Endothelial cell of umbilical vein (primary cell): ENCODE results near the gene PREP. TPM values are rescaled to one million over a fixed set of nuclear protein-coding genes. Genes with fewer than 3 reads are reported as not detected.

Source experiments
- BruUV-seq: library from RNA; stranded (reverse); fragments of 400-500 nt; replicated peaks from 2 replicates; lab custom pipeline; 2021; lab: Mats Ljungman, UMichigan
- CTCF ChIA-PET: fragments of 300-600, 350-600 bp; sonication (Branson Sonifier 250); formaldehyde crosslinking; loops from one replicate; lab custom pipeline; 2021; ENCODE audit warnings: antibody characterized with exemption, inconsistent platforms; lab: Charles Lee
- POLR2A ChIA-PET: fragments of 300-600, 350-600 bp; sonication (Branson Sonifier 250); formaldehyde crosslinking; loops from one replicate; lab custom pipeline; 2021; ENCODE audit warnings: antibody characterized with exemption, inconsistent platforms; lab: Charles Lee
- DNase-seq: peaks from one replicate; pipeline ENCODE4 v3.0.0-alpha.2; 2011; ENCODE audit warnings: low read depth, low spot score
- FAIRE-seq: peaks from 2 replicates; lab custom pipeline; 2011; peaks lifted over from hg19 to GRCh38; lab: Jason Lieb, UNC
- H2AFZ ChIP-seq: 2 replicates; pipeline ENCODE4 v1.6.0; 2012; ENCODE audit warnings: low read depth, low read length, control low read depth, inconsistent platforms
- H3K27ac ChIP-seq: 2 replicates; pipeline ENCODE4 v1.5.1; 2011; ENCODE audit warnings: low read depth, mild to moderate bottlenecking, control low read depth, low read length, moderate library complexity; ENCODE audit not compliant: insufficient read depth
- H3K27me3 ChIP-seq, 2 experiments: 2 replicates each; pipeline versions ENCODE4 v1.6.0 to v1.6.1; 2011; ENCODE audit warnings: low read length in 2 of 2, mixed read lengths in 1 of 2; ENCODE audit not compliant: control insufficient read depth in 2 of 2, insufficient read depth in 2 of 2
- H3K36me3 ChIP-seq, 2 experiments: 2 replicates in 1 of 2; 3 replicates in 1 of 2; pipeline ENCODE4 v1.5.1; 2011; ENCODE audit warnings: low read length in 2 of 2, mild to moderate bottlenecking in 1 of 2, moderate library complexity in 1 of 2; ENCODE audit not compliant: control insufficient read depth in 2 of 2, insufficient read depth in 2 of 2; ENCODE audit errors: extremely low read depth in 1 of 2
- H3K4me1 ChIP-seq: 3 replicates; pipeline ENCODE4 v1.5.1; 2011; ENCODE audit warnings: mild to moderate bottlenecking, low read length; ENCODE audit not compliant: control insufficient read depth, insufficient read depth; ENCODE audit errors: extremely low read depth
- H3K4me2 ChIP-seq: 2 replicates; pipeline ENCODE4 v1.6.1; 2011; ENCODE audit warnings: low read length, control low read depth, mixed read lengths; ENCODE audit not compliant: insufficient read depth
- H3K4me3 ChIP-seq, 3 experiments: fragments of 200-600 bp in 1 of 3; sonication (generic), shearing (Covaris generic) in 1 of 3; replicated peaks in 1 of 3; 2 replicates each; pipeline ENCODE4 v1.5.1; 2011 to 2016; ENCODE audit warnings: control low read depth in 3 of 3, low read length in 3 of 3, mild to moderate bottlenecking in 2 of 3, inconsistent platforms in 1 of 3, low read depth in 1 of 3, moderate library complexity in 1 of 3; ENCODE audit not compliant: insufficient read depth in 1 of 3
- H3K79me2 ChIP-seq: 2 replicates; pipeline ENCODE4 v1.6.0; 2012; ENCODE audit warnings: low read length, inconsistent platforms; ENCODE audit not compliant: control insufficient read depth, insufficient read depth
- H3K9ac ChIP-seq: replicated peaks from 2 replicates; pipeline ENCODE3; 2011; ENCODE audit warnings: low read length, control low read depth; ENCODE audit not compliant: insufficient read depth; ENCODE audit errors: extremely low read depth
- H3K9me1 ChIP-seq: replicated peaks from 3 replicates; pipeline ENCODE4 v1.6.0; 2011; ENCODE audit warnings: mild to moderate bottlenecking, low read length; ENCODE audit not compliant: control insufficient read depth, insufficient read depth; ENCODE audit errors: extremely low read depth
- H3K9me3 ChIP-seq: replicated peaks from 2 replicates; pipeline ENCODE4 v1.5.1; 2012; ENCODE audit warnings: low read length, inconsistent platforms; ENCODE audit not compliant: control insufficient read depth, insufficient read depth
- H4K20me1 ChIP-seq: replicated peaks from 2 replicates; pipeline ENCODE3; 2011; ENCODE audit warnings: mild to moderate bottlenecking, low read length; ENCODE audit not compliant: control insufficient read depth, insufficient read depth; ENCODE audit errors: extremely low read depth
- CTCF ChIP-seq, 2 donors: IDR thresholded peaks; 1 replicate in 1 of 2; 2 replicates in 1 of 2; pipeline ENCODE4 v1.5.1; 2011; ENCODE audit warnings: low read length in 2 of 2, mild to moderate bottlenecking in 2 of 2, moderate library complexity in 2 of 2, control low read depth in 1 of 2, inconsistent platforms in 1 of 2, low read depth in 1 of 2; ENCODE audit not compliant: insufficient read depth in 1 of 2; ENCODE audit errors: extremely low read depth in 1 of 2
- EZH2 ChIP-seq: IDR thresholded peaks from 2 replicates; pipeline ENCODE4 v1.6.1; 2012; ENCODE audit warnings: borderline replicate concordance, low read depth, mild to moderate bottlenecking, moderate library complexity, low read length, inconsistent platforms; ENCODE audit not compliant: severe bottlenecking
- FOS ChIP-seq: IDR thresholded peaks from 2 replicates; pipeline ENCODE4 v1.6.1; 2011; ENCODE audit warnings: mild to moderate bottlenecking, low read length, moderate library complexity, borderline replicate concordance; ENCODE audit not compliant: insufficient read depth
- GATA2 ChIP-seq: IDR thresholded peaks from 2 replicates; pipeline ENCODE4 v1.7.0; 2011; ENCODE audit warnings: low read depth, mild to moderate bottlenecking, moderate library complexity, mixed read lengths, low read length; ENCODE audit not compliant: insufficient read length, insufficient read depth
- JUN ChIP-seq: IDR thresholded peaks from 2 replicates; pipeline ENCODE4 v1.6.1; 2011; ENCODE audit warnings: borderline replicate concordance, low read depth; ENCODE audit not compliant: insufficient read length, insufficient read depth
- MAX ChIP-seq: IDR thresholded peaks from 2 replicates; pipeline ENCODE4 v1.6.1; 2011; ENCODE audit not compliant: insufficient read depth, insufficient read length
- MYC ChIP-seq: IDR thresholded peaks from one replicate; pipeline ENCODE4 v1.6.1; 2011; ENCODE audit warnings: mild to moderate bottlenecking, low read depth, low read length
- POLR2A ChIP-seq: IDR thresholded peaks from 2 replicates; pipeline ENCODE4 v1.6.1; 2012; ENCODE audit warnings: low read depth, mild to moderate bottlenecking, control low read depth, low read length
- POLR2AphosphoS5 ChIP-seq: IDR thresholded peaks from 2 replicates; pipeline ENCODE4 v1.6.1; 2012; ENCODE audit warnings: low read depth, mild to moderate bottlenecking, control low read depth, low read length, moderate library complexity; ENCODE audit not compliant: insufficient read depth
- dilution Hi-C: fragments of 300-500 bp; cut with MboI; formaldehyde crosslinking; loops from one replicate; pipeline ENCODE4 v1.15.0; 2019; ENCODE audit warnings: low sequenced_read_pairs; ENCODE audit not compliant: extremely low pct_ligation_motif_present
- intact Hi-C: fragments of 100-400 bp; cut with micrococcal nuclease; formaldehyde crosslinking; loops from one replicate; pipeline ENCODE4 v1.10.0; 2022
- polyA plus RNA-seq, 4 experiments: library from polyadenylated mRNA; depleted of rRNA in 3 of 4; stranded (reverse) in 3 of 4; unstranded in 1 of 4; fragments of >200 nt; gene quantifications; 2 replicates each; pipeline versions ENCODE4 v1.2.1 to v1.2.3, GENCODE V29; 2011 to 2012; ENCODE audit warnings: missing spikeins in 1 of 4
- total RNA-seq: library from RNA; stranded (reverse); gene quantifications from 2 replicates; pipeline ENCODE4 v1.2.3, GENCODE V29; 2021

The PREP gene
- total and polyA plus RNA-seq, 2 donors (not counting 3 experiments of a cell fraction or from before 2014, with no cell fraction given), result 17.2 to 37.7 TPM

GRCh38 chr6:105369145-105369544, 33.7 kb downstream of the PREP start:
- intact Hi-C loops, result no loop called here
- FAIRE-seq, result no peak

More at GRCh38 chr6:105369145-105369544, 33.7 kb downstream of the PREP start:
- CTCF ChIA-PET, result interaction anchor here (1.0 kb wide), 1 partner anchor 281 kb away, joined by 3 read pairs; no protein-coding TSS in a partner anchor
- no peak overlapping the region for H3K9ac ChIP-seq
- no peaks in the 10 kb centered on the region for H4K20me1 ChIP-seq
- peaks cover 5 to 10% of the 10 kb centered on the region in 2 experiments for H3K36me3 ChIP-seq
- no peaks in the 10 kb centered on the region for H3K27me3 ChIP-seq
- no peaks in the 10 kb centered on the region for H3K79me2 ChIP-seq
- H3K4me2 ChIP-seq, result no peak overlapping the region
- H3K9me1 ChIP-seq, result no peaks in the 10 kb centered on the region
- no peak overlapping the region for H3K27ac ChIP-seq
- peaks cover 10% of the 10 kb centered on the region for H3K4me1 ChIP-seq
- no peak overlapping the region for H3K4me3 ChIP-seq
- no peak for DNase-seq
- no peaks in the 10 kb centered on the region for H3K9me3 ChIP-seq
- POLR2A ChIA-PET, result interaction anchor here (0.6 kb wide), 1 partner anchor 9 kb away, joined by 3 read pairs; no protein-coding TSS in a partner anchor
- H2AFZ ChIP-seq, result no peak overlapping the region
- dilution Hi-C loops, result no loop called here
- TF ChIP-seq MYC (no peak), FOS (no peak), JUN (no peak), MAX (no peak), POLR2A (no peak), POLR2AphosphoS5 (no peak), GATA2 (no peak), CTCF (IDR thresholded peaks at IDR 0.05; ENCODE audit: extremely low read depth in 1 of 2, insufficient read depth in 1 of 2, low read depth in 1 of 2, low read length in 2 of 2) (no peak), EZH2 (no peak)
- BruUV-seq, result no TSS peak
